Naive thymus-derived CD4-positive, alpha-beta T cell (primary cell): ENCODE results near the gene CACUL1. TPM values are rescaled to one million over a fixed set of nuclear protein-coding genes. Genes with fewer than 3 reads are reported as not detected.
A peak's percentile ranks its signal among the peaks of the same experiment; 100 is the strongest.

ENCODE experiments used
- ATAC-seq: fragments of 150-1000 bp; cut with Tn5 transposase; 2 replicates; pipeline ENCODE4 v1.10.0; 2021; ENCODE audit warnings: mild to moderate bottlenecking, moderate library complexity
- CTCF ChIA-PET: fragments of 350-600 bp; sonication (Branson Sonifier 250); formaldehyde crosslinking; loops from one replicate; lab custom pipeline; 2021; ENCODE audit warnings: antibody characterized with exemption; lab: Charles Lee
- POLR2A ChIA-PET: fragments of 350-600 bp; sonication (Branson Sonifier 250); formaldehyde crosslinking; loops from one replicate; lab custom pipeline; 2021; ENCODE audit warnings: antibody characterized with exemption, inconsistent platforms; lab: Charles Lee
- DNase-seq, 9 donors: peaks; one replicate each; pipeline versions ENCODE4 v3.0.0 to v3.0.0-alpha.2; 2020 to 2022; ENCODE audit warnings: mixed read lengths in 1 of 9
- H3K27ac ChIP-seq: one replicate; pipeline ENCODE4 v1.7.0; 2013; ENCODE audit warnings: mild to moderate bottlenecking, low read depth, low read length, moderate library complexity
- H3K27me3 ChIP-seq, 2 donors: one replicate each; pipeline ENCODE4 v1.7.0; 2013; ENCODE audit warnings: low read length in 2 of 2, mild to moderate bottlenecking in 2 of 2, moderate library complexity in 2 of 2; ENCODE audit not compliant: control insufficient read depth in 2 of 2, insufficient read depth in 2 of 2
- H3K36me3 ChIP-seq, 3 experiments: 1 replicate in 2 of 3; 2 replicates in 1 of 3; pipeline ENCODE4 v1.7.0; 2013; ENCODE audit warnings: low read length in 3 of 3, mild to moderate bottlenecking in 3 of 3, moderate library complexity in 1 of 3; ENCODE audit not compliant: insufficient read depth in 3 of 3, control insufficient read depth in 2 of 3
- H3K4me1 ChIP-seq, 2 donors: one replicate each; pipeline ENCODE4 v1.7.0; 2013; ENCODE audit warnings: low read length in 2 of 2, mild to moderate bottlenecking in 2 of 2, moderate library complexity in 1 of 2; ENCODE audit not compliant: control insufficient read depth in 2 of 2, insufficient read depth in 2 of 2
- H3K4me3 ChIP-seq: 2 replicates; pipeline ENCODE4 v1.7.0; 2013; ENCODE audit warnings: mild to moderate bottlenecking, low read length
- H3K9me3 ChIP-seq, 3 experiments: 1 replicate in 2 of 3; 2 replicates in 1 of 3; pipeline ENCODE4 v1.7.0; 2013; ENCODE audit warnings: low read length in 3 of 3; ENCODE audit not compliant: control insufficient read depth in 2 of 3
- H3K27ac Mint-ChIP-seq, 9 donors: one replicate each; pipeline ENCODE4 v1.8.0; 2020 to 2022; ENCODE audit warnings: mixed read lengths in 9 of 9, mild to moderate bottlenecking in 8 of 9, moderate library complexity in 5 of 9, inconsistent platforms in 2 of 9
- H3K27me3 Mint-ChIP-seq, 5 donors: one replicate each; pipeline ENCODE4 v1.8.0; 2021 to 2022; ENCODE audit warnings: mixed read lengths in 5 of 5, mild to moderate bottlenecking in 1 of 5
- H3K36me3 Mint-ChIP-seq, 5 donors: one replicate each; pipeline ENCODE4 v1.8.0; 2020 to 2022; ENCODE audit warnings: mixed read lengths in 5 of 5, mild to moderate bottlenecking in 3 of 5, inconsistent platforms in 1 of 5
- H3K4me1 Mint-ChIP-seq, 7 donors: one replicate each; pipeline ENCODE4 v1.8.0; 2020 to 2022; ENCODE audit warnings: mixed read lengths in 7 of 7, mild to moderate bottlenecking in 3 of 7, inconsistent platforms in 1 of 7
- H3K4me3 Mint-ChIP-seq, 10 donors: one replicate each; pipeline ENCODE4 v1.8.0; 2020 to 2022; ENCODE audit warnings: mild to moderate bottlenecking in 10 of 10, mixed read lengths in 10 of 10, moderate library complexity in 6 of 10, inconsistent platforms in 2 of 10
- H3K9me3 Mint-ChIP-seq, 11 donors: one replicate each; pipeline ENCODE4 v1.8.0; 2020 to 2022; ENCODE audit warnings: mixed read lengths in 11 of 11, mild to moderate bottlenecking in 4 of 11, inconsistent platforms in 1 of 11, moderate library complexity in 1 of 11
- intact Hi-C, 2 donors: fragments of 100-400 bp; cut with micrococcal nuclease; formaldehyde crosslinking; loops; one replicate each; pipeline ENCODE4 v1.15.1; 2023
- polyA plus RNA-seq, 2 donors: library from polyadenylated mRNA; unstranded; fragments of 300-500 nt; fragmentation: Illumina TruSeq; gene quantifications; one replicate each; pipeline ENCODE4 v1.2.3, GENCODE V29; 2021
- total RNA-seq, 6 experiments: library from RNA in 5 of 6; stranded (reverse) in 5 of 6; gene quantifications; 1 replicate in 5 of 6; 2 replicates in 1 of 6; pipeline ENCODE4 v1.2.3 and lab custom pipeline; 2021 to 2026

Gene CACUL1
- total and polyA plus RNA-seq, 7 experiments from 2014 or later = 20.0 to 66.6 (median 32.4) TPM

DNA sequence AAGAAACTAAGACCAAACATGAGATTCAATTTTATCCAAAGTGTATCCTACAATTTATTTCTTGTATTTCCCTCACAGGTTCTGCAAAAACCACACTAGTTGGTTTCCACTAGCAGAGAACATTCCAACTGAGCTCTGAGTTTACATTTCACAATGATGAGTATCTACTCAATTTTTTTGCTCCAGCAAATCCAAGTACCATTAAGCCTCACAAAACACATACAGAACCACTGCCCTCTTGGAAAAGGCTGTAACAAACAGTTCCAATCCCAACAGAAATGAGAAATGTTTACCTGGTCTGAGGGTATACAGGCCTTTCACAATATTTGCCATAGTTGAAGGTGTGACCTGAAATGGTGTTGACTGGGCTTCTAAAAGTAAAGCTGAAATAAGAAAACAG, 59.9 kb downstream of the CACUL1 start:
- Histone ChIP-seq H3K27me3 (no peaks in the 10 kb centered on the region), H3K36me3 (peaks cover 0 to 7% (median 0%) of the 10 kb centered on the region in 3 experiments), H3K27ac (no peak overlapping the region), H3K9me3 (no peaks in the 10 kb centered on the region), H3K4me3 (no peak overlapping the region), H3K4me1 (peaks cover 15 to 23% of the 10 kb centered on the region in 2 donors)
- Mint-ChIP-seq H3K9me3 (no peaks in the 10 kb centered on the region), H3K36me3 (peaks cover 0 to 29% (median 10%) of the 10 kb centered on the region in 5 donors), H3K27ac (peak overlapping the region in 6 of 9 donors; percentile 60 to 84 (median 76)), H3K4me3 (peak overlapping the region in 4 of 10 donors; percentile 3 to 42 (median 14)), H3K27me3 (no peaks in the 10 kb centered on the region), H3K4me1 (peaks cover 19 to 76% (median 60%) of the 10 kb centered on the region in 7 donors)
- ATAC-seq (no peak), DNase-seq (no peak)
- intact Hi-C loops = loop anchor here (5.0 to 10.0 kb wide), 3 partner anchors 810 to 962 kb away; partner anchors contain the start of gene BAG3 (in 1 of the 2)
- ChIA-PET POLR2A (interaction anchor here (0.6 to 1.0 kb wide), 4 partner anchors 9 to 37 kb away, joined by 3 to 4 read pairs (median 3); no protein-coding TSS in a partner anchor), CTCF (interaction anchor here (0.5 to 1.7 kb wide), 5 partner anchors 10 to 100 kb away, joined by 3 to 4 read pairs (median 3); no protein-coding TSS in a partner anchor)

DNA sequence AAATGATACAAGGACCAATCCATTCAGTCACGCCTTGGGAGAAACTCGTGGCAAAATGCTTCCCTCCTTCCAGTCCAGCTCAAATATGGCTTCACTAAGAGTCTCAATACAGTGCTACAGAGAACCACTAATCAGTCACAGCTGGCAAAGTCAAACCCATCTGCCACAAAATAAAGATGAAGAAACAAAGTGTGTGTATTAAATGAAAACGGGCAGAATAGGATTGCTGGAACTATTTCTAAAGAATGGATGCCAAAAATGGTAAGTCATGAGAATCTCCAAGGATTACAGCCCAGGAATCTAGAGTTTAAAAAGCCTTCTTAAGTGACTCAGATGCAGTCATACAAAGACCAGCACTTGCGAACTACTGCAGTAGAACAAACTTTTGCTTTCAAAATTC, 61.9 kb downstream of the CACUL1 start:
- ATAC-seq = no peak
- Histone ChIP-seq H3K4me3 (no peak overlapping the region), H3K4me1 (peaks cover 0 to 7% of the 10 kb centered on the region in 2 donors), H3K9me3 (no peaks in the 10 kb centered on the region), H3K27me3 (no peaks in the 10 kb centered on the region), H3K27ac (no peak overlapping the region), H3K36me3 (peaks cover 0 to 7% (median 0%) of the 10 kb centered on the region in 3 experiments)
- DNase-seq = no peak
- ChIA-PET POLR2A (interaction anchor here (0.6 to 0.9 kb wide), 2 partner anchors 10 to 75 kb away, joined by 3 read pairs; no protein-coding TSS in a partner anchor), CTCF (interaction anchor here (0.6 kb wide), 1 partner anchor 1369 kb away, joined by 4 read pairs; no protein-coding TSS in a partner anchor)
- H3K36me3 Mint-ChIP-seq = peaks cover 0 to 45% (median 25%) of the 10 kb centered on the region in 5 donors
- H3K4me1 Mint-ChIP-seq = peaks cover 8 to 73% (median 54%) of the 10 kb centered on the region in 7 donors
- no peaks in the 10 kb centered on the region for H3K9me3 Mint-ChIP-seq
- intact Hi-C loops = loop anchor here in 1 of 2 donors (2.0 to 10.0 kb wide), 2 partner anchors 14 to 812 kb away; no protein-coding TSS in a partner anchor
- peak overlapping the region in 2 of 10 donors; percentile 3 to 34 for H3K4me3 Mint-ChIP-seq
- peak overlapping the region in 4 of 9 donors; percentile 2 to 37 (median 4) for H3K27ac Mint-ChIP-seq
- no peaks in the 10 kb centered on the region for H3K27me3 Mint-ChIP-seq

DNA sequence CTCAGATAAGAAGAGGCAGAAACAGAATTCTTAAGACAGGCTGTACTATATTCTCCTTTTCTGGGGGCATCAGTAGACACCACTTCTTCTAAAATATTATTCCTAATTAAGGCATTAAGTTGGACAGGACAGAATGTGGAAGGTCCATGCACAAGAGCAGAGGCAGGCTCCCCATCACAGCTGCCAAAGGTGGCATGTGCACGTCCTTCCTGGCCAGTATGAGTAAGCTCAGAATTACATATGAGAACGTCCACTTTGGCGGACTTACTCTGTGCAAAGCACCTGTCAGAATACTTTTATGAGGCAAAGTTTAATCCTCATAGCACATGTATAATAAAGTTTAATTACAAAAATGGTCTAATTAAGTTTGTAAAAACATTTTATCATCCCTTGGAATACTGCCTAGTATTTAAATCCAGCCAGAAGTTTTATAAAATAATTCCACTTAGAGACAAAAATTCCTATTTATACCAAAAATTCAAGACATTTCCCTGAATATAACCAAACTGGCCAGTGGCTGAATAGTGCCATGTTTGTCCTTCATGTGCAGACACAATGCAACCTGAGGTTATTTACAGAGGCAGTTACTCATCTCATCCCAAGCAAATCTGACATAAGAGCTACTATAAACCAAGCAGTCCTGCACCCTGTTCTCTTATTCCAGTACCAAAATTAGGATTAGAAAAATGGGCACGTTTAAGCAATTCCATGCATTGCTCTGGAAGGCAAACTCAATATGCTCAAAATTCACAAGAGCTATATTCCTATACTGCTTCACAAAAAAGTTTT, 65.5 kb downstream of the CACUL1 start:
- no peaks in the 10 kb centered on the region for H3K4me1 ChIP-seq
- H3K4me1 Mint-ChIP-seq = peaks cover 9 to 68% (median 34%) of the 10 kb centered on the region in 7 donors
- peak overlapping the region in 2 of 10 donors; percentile 0 to 23 for H3K4me3 Mint-ChIP-seq
- no peak overlapping the region for H3K27ac ChIP-seq
- POLR2A ChIA-PET = interaction anchor here (0.7 to 1.0 kb wide), 2 partner anchors 8 to 9 kb away, joined by 3 read pairs; no protein-coding TSS in a partner anchor
- no peak for DNase-seq
- no peak for ATAC-seq
- intact Hi-C loops = no loop called here
- H3K4me3 ChIP-seq = no peak overlapping the region
- no peaks in the 10 kb centered on the region for H3K27me3 ChIP-seq
- H3K36me3 Mint-ChIP-seq = peaks cover 6 to 63% (median 38%) of the 10 kb centered on the region in 5 donors
- H3K36me3 ChIP-seq = peaks cover 0 to 32% (median 7%) of the 10 kb centered on the region in 3 experiments
- H3K27me3 Mint-ChIP-seq = no peaks in the 10 kb centered on the region
- CTCF ChIA-PET = no interaction called here
- H3K9me3 ChIP-seq = no peaks in the 10 kb centered on the region
- peak overlapping the region in 1 of 9 donors; percentile 38 for H3K27ac Mint-ChIP-seq
- no peaks in the 10 kb centered on the region for H3K9me3 Mint-ChIP-seq

DNA sequence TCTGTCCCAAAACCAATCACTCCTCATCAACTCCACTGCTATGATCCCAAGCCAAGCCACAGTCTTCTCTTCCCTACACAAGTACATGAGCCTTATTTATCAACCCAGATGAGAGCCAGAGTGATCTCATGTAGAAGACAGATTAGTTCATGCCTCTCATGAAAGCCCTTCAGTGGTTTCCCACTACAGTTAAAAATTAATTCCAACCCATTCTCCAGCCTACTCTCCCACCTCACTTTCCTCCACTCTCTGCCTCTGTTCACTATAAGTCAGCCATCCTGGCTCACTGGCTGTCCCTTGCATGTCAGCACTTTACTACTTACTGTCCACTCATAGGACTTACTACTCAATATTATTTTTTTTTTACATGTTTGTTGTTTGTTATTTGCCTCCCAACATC, 67.3 kb downstream of the CACUL1 start:
- Mint-ChIP-seq H3K27me3 (no peaks in the 10 kb centered on the region), H3K4me3 (peak overlapping the region in 2 of 10 donors; percentile 11 to 13), H3K27ac (peak overlapping the region in 6 of 9 donors; percentile 5 to 56 (median 19)), H3K9me3 (no peaks in the 10 kb centered on the region), H3K4me1 (peaks cover 9 to 50% (median 23%) of the 10 kb centered on the region in 7 donors), H3K36me3 (peaks cover 6 to 62% (median 38%) of the 10 kb centered on the region in 5 donors)
- intact Hi-C loops = no loop called here
- Histone ChIP-seq H3K27ac (no peak overlapping the region), H3K27me3 (no peaks in the 10 kb centered on the region), H3K4me3 (no peak overlapping the region), H3K36me3 (peaks cover 0 to 41% (median 7%) of the 10 kb centered on the region in 3 experiments), H3K9me3 (no peaks in the 10 kb centered on the region), H3K4me1 (no peaks in the 10 kb centered on the region)
- no peak for ATAC-seq
- ChIA-PET POLR2A (interaction anchor here (0.6 kb wide), 1 partner anchor 9 kb away, joined by 3 read pairs; no protein-coding TSS in a partner anchor), CTCF (no interaction called here)
- no peak for DNase-seq

- H3K9me3 ChIP-seq = no peaks in the 10 kb centered on the region
- Mint-ChIP-seq H3K36me3 (peaks cover 6 to 62% (median 33%) of the 10 kb centered on the region in 5 donors), H3K27me3 (no peaks in the 10 kb centered on the region), H3K27ac (no peak overlapping the region), H3K4me1 (peaks cover 10 to 45% (median 22%) of the 10 kb centered on the region in 7 donors), H3K4me3 (no peak overlapping the region), H3K9me3 (peaks cover 0 to 1% (median 0%) of the 10 kb centered on the region in 11 donors)
- no peak for ATAC-seq
- no peak overlapping the region for H3K27ac ChIP-seq
- no peaks in the 10 kb centered on the region for H3K27me3 ChIP-seq
- H3K36me3 ChIP-seq = peaks cover 0 to 35% (median 7%) of the 10 kb centered on the region in 3 experiments
- intact Hi-C loops = no loop called here
- DNase-seq = no peak
- ChIA-PET POLR2A (interaction anchor here (0.6 to 0.9 kb wide), 2 partner anchors 10 to 12 kb away, joined by 3 to 4 read pairs; no protein-coding TSS in a partner anchor), CTCF (no interaction called here)
- H3K4me1 ChIP-seq = no peaks in the 10 kb centered on the region
- no peak overlapping the region for H3K4me3 ChIP-seq
These were observed 72.2 kb downstream of the CACUL1 start for GRCh38 chr10:118682533-118682932.

DNA sequence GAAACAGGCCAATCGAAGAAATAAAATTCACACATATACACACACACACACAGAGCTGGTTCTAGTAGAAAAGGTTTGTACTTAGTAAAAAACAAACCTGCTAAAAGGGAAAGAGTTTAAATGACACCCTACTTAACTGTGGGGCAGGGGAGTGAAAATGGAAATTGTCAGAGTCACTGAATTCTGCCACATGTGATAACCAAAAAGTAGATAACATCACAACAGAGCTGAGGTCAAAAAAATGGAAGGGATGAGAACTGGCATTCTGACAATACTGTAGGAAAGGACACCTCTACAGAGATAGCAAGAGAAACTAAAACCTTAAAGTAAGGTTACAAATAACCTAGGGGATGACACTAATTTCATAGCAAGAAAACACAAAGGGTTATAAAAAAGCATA, 74.6 kb downstream of the CACUL1 start:
- ChIA-PET CTCF (no interaction called here), POLR2A (interaction anchor here (0.9 kb wide), 1 partner anchor 9 kb away, joined by 3 read pairs; no protein-coding TSS in a partner anchor)
- H3K27me3 ChIP-seq = no peaks in the 10 kb centered on the region
- Mint-ChIP-seq H3K4me3 (no peak overlapping the region), H3K9me3 (peaks cover 0 to 1% (median 0%) of the 10 kb centered on the region in 11 donors), H3K27ac (peak overlapping the region in 1 of 9 donors; percentile 1), H3K36me3 (peaks cover 0 to 42% (median 13%) of the 10 kb centered on the region in 5 donors), H3K27me3 (no peaks in the 10 kb centered on the region), H3K4me1 (peaks cover 2 to 42% (median 30%) of the 10 kb centered on the region in 7 donors)
- intact Hi-C loops = no loop called here
- no peak overlapping the region for H3K27ac ChIP-seq
- ATAC-seq = no peak
- H3K9me3 ChIP-seq = no peaks in the 10 kb centered on the region
- peaks cover 0 to 18% (median 0%) of the 10 kb centered on the region in 3 experiments for H3K36me3 ChIP-seq
- H3K4me3 ChIP-seq = no peak overlapping the region
- H3K4me1 ChIP-seq = no peaks in the 10 kb centered on the region
- DNase-seq = no peak
